ENCODE data around the gene PDYN. TPM values are rescaled to one million over a fixed set of nuclear protein-coding genes. Genes with fewer than 3 reads are reported as not detected.

Gene PDYN
- total RNA-seq, 2 experiments from 2014 or later, result not detected

DNA sequence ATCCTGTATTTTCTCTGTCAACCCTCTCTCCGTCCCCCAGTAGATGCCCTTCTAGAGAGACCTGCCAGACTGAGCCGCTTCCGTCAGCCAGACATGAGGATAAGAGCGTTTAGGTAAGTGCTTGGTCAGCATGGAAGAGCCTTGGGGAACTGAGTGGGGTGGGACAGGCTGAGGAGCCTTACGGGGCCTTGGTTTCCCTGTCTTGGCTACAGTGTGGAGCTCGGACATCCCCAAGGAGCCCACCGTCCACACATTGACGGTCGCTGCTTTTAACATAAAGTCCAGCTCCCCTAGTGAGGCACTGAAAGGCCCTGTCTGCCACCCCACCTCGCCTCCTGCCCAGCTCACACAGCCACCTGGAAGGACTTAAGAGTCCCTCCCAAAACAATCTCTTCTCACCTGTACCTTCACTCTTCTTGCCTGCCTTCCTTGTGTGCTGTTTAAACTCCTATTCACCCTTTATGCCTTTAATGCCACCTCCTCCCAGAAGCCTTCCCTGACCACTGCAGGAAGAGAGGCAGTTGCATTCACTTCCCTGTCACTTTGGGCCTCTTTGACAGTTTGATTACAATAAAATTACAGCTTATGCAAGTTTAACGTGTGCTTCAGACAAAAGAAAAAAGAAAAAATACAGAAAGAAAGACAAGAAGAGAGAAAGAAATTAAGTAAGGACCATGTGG lies 42.3 kb downstream of the PDYN start:
- DNase-seq (no peak), ATAC-seq (no peak)
- Mint-ChIP-seq H3K4me3 (no peak overlapping the region), H3K27me3 (peaks cover 13% of the 10 kb centered on the region), H3K36me3 (ENCODE audit: low read depth) (no peaks in the 10 kb centered on the region), H3K4me1 (ENCODE audit: low read depth) (peaks cover 3% of the 10 kb centered on the region), H3K27ac (no peak overlapping the region), H3K9me3 (no peaks in the 10 kb centered on the region)
- TF ChIP-seq, protein P1, sequence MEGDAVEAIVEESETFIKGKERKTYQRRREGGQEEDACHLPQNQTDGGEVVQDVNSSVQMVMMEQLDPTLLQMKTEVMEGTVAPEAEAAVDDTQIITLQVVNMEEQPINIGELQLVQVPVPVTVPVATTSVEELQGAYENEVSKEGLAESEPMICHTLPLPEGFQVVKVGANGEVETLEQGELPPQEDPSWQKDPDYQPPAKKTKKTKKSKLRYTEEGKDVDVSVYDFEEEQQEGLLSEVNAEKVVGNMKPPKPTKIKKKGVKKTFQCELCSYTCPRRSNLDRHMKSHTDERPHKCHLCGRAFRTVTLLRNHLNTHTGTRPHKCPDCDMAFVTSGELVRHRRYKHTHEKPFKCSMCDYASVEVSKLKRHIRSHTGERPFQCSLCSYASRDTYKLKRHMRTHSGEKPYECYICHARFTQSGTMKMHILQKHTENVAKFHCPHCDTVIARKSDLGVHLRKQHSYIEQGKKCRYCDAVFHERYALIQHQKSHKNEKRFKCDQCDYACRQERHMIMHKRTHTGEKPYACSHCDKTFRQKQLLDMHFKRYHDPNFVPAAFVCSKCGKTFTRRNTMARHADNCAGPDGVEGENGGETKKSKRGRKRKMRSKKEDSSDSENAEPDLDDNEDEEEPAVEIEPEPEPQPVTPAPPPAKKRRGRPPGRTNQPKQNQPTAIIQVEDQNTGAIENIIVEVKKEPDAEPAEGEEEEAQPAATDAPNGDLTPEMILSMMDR (IDR thresholded peaks at IDR 0.05), result no peak
- CTCF ChIA-PET, result no interaction called here
- intact Hi-C loops (cut with micrococcal nuclease), result no loop called here
- POLR2A ChIA-PET, result interaction anchor here (0.7 kb wide), 1 partner anchor 75 kb away, joined by 3 read pairs; no protein-coding TSS in a partner anchor

DNA sequence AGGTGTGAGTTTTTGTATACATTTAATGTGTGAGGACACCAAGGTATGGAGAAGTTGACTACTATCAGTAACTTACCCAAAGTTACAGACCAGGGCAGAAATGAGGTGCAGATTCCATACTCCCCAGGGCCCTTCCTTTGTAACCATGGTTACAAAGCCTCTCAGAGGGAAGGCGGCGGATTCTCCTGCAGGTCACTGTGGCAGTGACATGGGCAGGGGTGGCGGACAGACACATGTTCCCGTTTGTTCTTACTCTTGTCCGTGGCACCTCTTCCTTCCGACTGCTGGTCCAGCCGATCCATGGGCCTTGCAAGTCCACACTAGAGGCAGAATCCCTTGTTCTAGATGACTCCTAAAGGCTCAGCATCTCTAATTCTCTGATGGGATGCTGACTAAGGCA lies 43.0 kb downstream of the PDYN start:
- Mint-ChIP-seq H3K9me3 (no peaks in the 10 kb centered on the region), H3K36me3 (ENCODE audit: low read depth) (no peaks in the 10 kb centered on the region), H3K4me3 (no peak overlapping the region), H3K27me3 (peaks cover 16% of the 10 kb centered on the region), H3K27ac (no peak overlapping the region), H3K4me1 (ENCODE audit: low read depth) (peaks cover 3% of the 10 kb centered on the region)
- no peak for DNase-seq
- POLR2A ChIA-PET, result no interaction called here
- CTCF ChIA-PET, result no interaction called here
- TF ChIP-seq, protein P1 (IDR thresholded peaks at IDR 0.05), result no peak
- no peak for ATAC-seq
- intact Hi-C loops (cut with micrococcal nuclease), result no loop called here

DNA sequence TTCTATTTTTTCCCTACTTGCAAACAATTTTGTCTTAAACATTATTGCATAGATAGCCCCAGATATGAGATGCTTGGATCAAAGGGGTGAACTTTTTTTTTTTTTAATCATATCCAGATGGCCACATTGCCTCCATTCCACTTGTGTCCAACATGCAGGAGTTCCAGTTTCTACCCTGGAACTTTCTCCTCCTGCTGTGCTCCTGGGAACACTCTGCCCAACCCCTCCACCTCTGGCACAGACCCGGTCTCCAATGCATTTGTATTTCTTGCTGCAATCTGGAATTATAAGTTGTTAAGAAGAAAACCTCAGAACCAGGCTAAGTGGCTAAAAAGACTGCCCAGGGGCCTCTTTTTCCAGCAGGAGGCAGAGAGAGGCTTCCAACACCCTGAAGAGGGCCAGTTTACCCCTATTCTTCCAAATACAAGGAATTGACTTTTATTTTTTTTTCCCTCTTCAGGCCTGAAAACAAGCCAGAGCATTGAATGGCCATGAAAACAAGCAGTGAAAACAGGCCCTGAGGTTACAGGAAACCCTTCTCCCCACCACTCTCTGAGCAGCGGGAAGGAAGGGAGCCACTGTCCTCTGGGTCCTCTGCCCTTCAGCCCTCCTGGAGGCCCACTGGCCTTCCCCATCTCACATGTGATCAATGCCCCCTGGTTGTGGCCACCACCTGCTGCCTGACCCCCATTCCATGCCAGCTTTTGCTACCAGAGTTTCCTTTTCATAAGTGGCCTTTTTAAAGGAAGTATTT lies 44.3 kb downstream of the PDYN start:
- no peak for DNase-seq
- Mint-ChIP-seq H3K4me1 (ENCODE audit: low read depth) (peaks cover 3% of the 10 kb centered on the region), H3K27me3 (peaks cover 20% of the 10 kb centered on the region)

DNA sequence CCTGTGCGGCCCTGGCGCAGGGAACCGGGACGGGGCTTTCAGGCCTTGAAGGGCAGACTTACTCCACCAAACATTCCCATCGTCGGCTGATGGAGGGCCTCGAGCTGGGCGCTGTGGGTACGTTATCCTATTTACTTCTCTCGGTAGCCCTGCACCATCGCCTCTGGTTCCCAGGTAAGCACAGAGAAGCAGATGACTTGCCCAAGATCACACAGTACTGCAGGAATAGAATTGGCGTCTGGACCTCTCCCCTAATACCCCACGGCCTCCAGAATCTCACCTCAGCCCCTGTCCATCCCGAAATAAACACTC lies 46.4 kb downstream of the PDYN start:
- intact Hi-C loops (cut with micrococcal nuclease), result no loop called here
- H3K9me3 Mint-ChIP-seq, result no peaks in the 10 kb centered on the region
- no peak overlapping the region for H3K4me3 Mint-ChIP-seq
- no peak overlapping the region for H3K27ac Mint-ChIP-seq
- DNase-seq (no peak), ATAC-seq (no peak)
- H3K4me1 Mint-ChIP-seq (ENCODE audit: low read depth), result peaks cover 3% of the 10 kb centered on the region
- ChIA-PET CTCF (interaction anchor here (1.8 kb wide), 1 partner anchor 18 kb away, joined by 4 read pairs; no protein-coding TSS in a partner anchor), POLR2A (no interaction called here)
- H3K27me3 Mint-ChIP-seq, result peaks cover 23% of the 10 kb centered on the region
- TF ChIP-seq, protein P1 (IDR thresholded peaks at IDR 0.05), result no peak
- no peaks in the 10 kb centered on the region for H3K36me3 Mint-ChIP-seq (ENCODE audit: low read depth)

More for the DNA sequence above, 44.3 kb downstream of the PDYN start:
- ChIA-PET CTCF (no interaction called here), POLR2A (no interaction called here)
- Mint-ChIP-seq H3K4me3 (no peak overlapping the region), H3K27ac (no peak overlapping the region), H3K9me3 (no peaks in the 10 kb centered on the region), H3K36me3 (ENCODE audit: low read depth) (no peaks in the 10 kb centered on the region)
- no peak for ATAC-seq
- intact Hi-C loops (cut with micrococcal nuclease), result no loop called here
- TF ChIP-seq, protein P1 (IDR thresholded peaks at IDR 0.05), result no peak
